HepG2 (cell line): ENCODE data around the gene FLRT2. TPM values are rescaled to one million over a fixed set of nuclear protein-coding genes. Genes with fewer than 3 reads are reported as not detected.

Experiments
- ATAC-seq: fragments of 200-7000 bp; cut with Tn5 transposase; 3 replicates; pipeline ENCODE4 v1.9.1; 2020; ENCODE audit warnings: mild to moderate bottlenecking, moderate library complexity
- BruUV-seq: library from RNA; stranded (reverse); fragments of 400-500 nt; replicated peaks from 2 replicates; lab custom pipeline; 2021; lab: Mats Ljungman, UMichigan
- CTCF ChIA-PET: fragments of 300-600 bp; formaldehyde crosslinking; extraction: SDS; loops from one replicate; lab custom pipeline; 2021; ENCODE audit warnings: low total read pairs, inconsistent platforms, low intra/inter-chr PET ratio; lab: Yijun Ruan, JAX
- POLR2A ChIA-PET: fragments of 350-600 bp; sonication (Branson Sonifier 250); formaldehyde crosslinking; loops from one replicate; lab custom pipeline; 2020; ENCODE audit warnings: antibody characterized with exemption, inconsistent platforms; lab: Yijun Ruan, JAX
- DNase-seq: peaks from one replicate; pipeline ENCODE4 v3.0.0-alpha.2; 2015; ENCODE audit warnings: low spot score
- FAIRE-seq: peaks from 3 replicates; lab custom pipeline; 2011; peaks lifted over from hg19 to GRCh38; lab: Jason Lieb, UNC
- H2AFZ ChIP-seq: one replicate; pipeline ENCODE4 v1.6.1; 2011; ENCODE audit warnings: low read length, inconsistent platforms
- H3K27ac ChIP-seq: fragments of 300-600 bp; 3 replicates; pipeline ENCODE4 v1.8.0; 2011; ENCODE audit warnings: mixed run types, mild to moderate bottlenecking, mixed read lengths, low read length, inconsistent platforms; ENCODE audit not compliant: insufficient read depth; ENCODE audit errors: extremely low read length
- H3K27me3 ChIP-seq, 2 experiments: fragments of 200-600 bp in 1 of 2; 2 replicates in 1 of 2; 3 replicates in 1 of 2; pipeline versions ENCODE4 v1.6.0 to v1.8.0; 2011; ENCODE audit warnings: low read length in 2 of 2, mild to moderate bottlenecking in 2 of 2, moderate library complexity in 2 of 2, inconsistent platforms in 1 of 2; ENCODE audit not compliant: insufficient read depth in 2 of 2, control insufficient read depth in 1 of 2
- H3K36me3 ChIP-seq, 2 experiments: fragments of 200-600 bp in 1 of 2; replicated peaks in 1 of 2; 2 replicates in 1 of 2; 3 replicates in 1 of 2; pipeline versions ENCODE4 v1.5.1 to v1.8.0; 2011; ENCODE audit warnings: low read length in 2 of 2, inconsistent platforms in 1 of 2; ENCODE audit not compliant: insufficient read depth in 2 of 2, control insufficient read depth in 1 of 2
- H3K4me1 ChIP-seq: 2 replicates; pipeline ENCODE4 v1.5.1; 2012; ENCODE audit warnings: low read length, inconsistent platforms; ENCODE audit not compliant: insufficient read depth
- H3K4me2 ChIP-seq: 2 replicates; pipeline ENCODE4 v1.6.0; 2011; ENCODE audit warnings: low read depth, low read length, inconsistent platforms
- H3K4me3 ChIP-seq, 3 experiments: fragments of 200-600 bp in 1 of 3; sonication (generic), shearing (Covaris generic) in 1 of 3; replicated peaks in 1 of 3; 2 replicates each; pipeline ENCODE4 v1.5.1; 2011 to 2016; ENCODE audit warnings: low read length in 3 of 3, inconsistent platforms in 2 of 3, low read depth in 2 of 3, mild to moderate bottlenecking in 2 of 3, control low read depth in 1 of 3, mixed read lengths in 1 of 3; ENCODE audit not compliant: insufficient read depth in 1 of 3
- H3K79me2 ChIP-seq: one replicate; pipeline ENCODE4 v1.6.1; 2011; ENCODE audit warnings: low read length, inconsistent platforms; ENCODE audit not compliant: insufficient read depth
- H3K9ac ChIP-seq: 2 replicates; pipeline ENCODE4 v1.6.0; 2011; ENCODE audit warnings: mild to moderate bottlenecking, low read depth, low read length, inconsistent platforms; ENCODE audit not compliant: insufficient read depth
- H3K9me3 ChIP-seq: 2 replicates; pipeline ENCODE4 v1.5.1; 2012; ENCODE audit warnings: mild to moderate bottlenecking, low read length
- H4K20me1 ChIP-seq: 2 replicates; pipeline ENCODE4 v1.6.0; 2011; ENCODE audit warnings: inconsistent platforms, mild to moderate bottlenecking, low read length, moderate library complexity; ENCODE audit not compliant: insufficient read depth
- CEBPG ChIP-seq: IDR thresholded peaks from 2 replicates; pipeline ENCODE4 v1.6.1; 2016
- E2F1 ChIP-seq: sonication (generic); formaldehyde crosslinking; IDR thresholded peaks from 2 replicates; pipeline ENCODE4 v1.5.0; 2020; ENCODE audit warnings: missing genetic modification reagents
- GATAD1 ChIP-seq: IDR thresholded peaks from 2 replicates; pipeline ENCODE4 v1.6.1; 2016; ENCODE audit warnings: missing genetic modification reagents, missing compliant biosample characterization
- MNT ChIP-seq: fragments of 450-650 bp; IDR thresholded peaks from 2 replicates; pipeline ENCODE4 v1.6.1; 2016
- SRSF1 ChIP-seq: fragments of 200-400 bp; formaldehyde crosslinking; optimal IDR thresholded peaks from 2 replicates; pipeline ENCODE3; 2017; ENCODE audit warnings: mild to moderate bottlenecking, low read depth, low read length, moderate library complexity
- ZNF577 ChIP-seq: sonication (generic); formaldehyde crosslinking; IDR thresholded peaks from 2 replicates; pipeline ENCODE4 v1.4.0; 2020; ENCODE audit warnings: mild to moderate bottlenecking, low read depth, missing genetic modification reagents, borderline replicate concordance
- WGBS: methylation state at CpG from one replicate; pipeline ENCODE4 v1.1.6; 2017; ENCODE audit warnings: low lambda C conversion rate; 5-methylcytosine and 5-hydroxymethylcytosine counted together
- in situ Hi-C: cut with HindIII; loops from 2 replicates; pipeline ENCODE4 v1.10.0; 2017; ENCODE audit warnings: low pct_unique_long_range_greater_than_20kb; ENCODE audit not compliant: extremely low pct_ligation_motif_present
- intact Hi-C: fragments of 100-400 bp; cut with micrococcal nuclease; formaldehyde crosslinking; loops from one replicate; pipeline ENCODE4 v1.10.0; 2022; ENCODE audit not compliant: unreplicated experiment
- polyA plus RNA-seq, 8 experiments: library from polyadenylated mRNA; depleted of rRNA in 3 of 8; stranded (reverse) in 7 of 8; unstranded in 1 of 8; fragments of >200 nt; fragmentation: Illumina TruSeq in 4 of 8; extraction: Trizol in 4 of 8; gene quantifications; 2 replicates each; pipeline versions ENCODE4 v1.2.1 to v1.2.3, GENCODE V29; 2011 to 2016; ENCODE audit warnings: low read depth in 4 of 8, missing spikeins in 1 of 8, mixed read lengths in 1 of 8; ENCODE audit not compliant: insufficient read depth in 1 of 8
- total RNA-seq, 5 experiments: library from RNA; depleted of rRNA; stranded (reverse); fragments of >200 nt; fragmentation: Illumina TruSeq; extraction: Trizol; gene quantifications; 2 replicates each; pipeline ENCODE4 v1.2.3, GENCODE V29; 2016; ENCODE audit warnings: low read depth in 1 of 5
- TF ChIP-seq, protein P1 (sequence below): sonication (generic); formaldehyde crosslinking; IDR thresholded peaks from 2 replicates; pipeline ENCODE4 v1.4.0; 2020; ENCODE audit warnings: missing genetic modification reagents

The FLRT2 gene
- total and polyA plus RNA-seq, 2 of the 13 experiments (the other 11 are each of a cell fraction or from before 2014, with no cell fraction given) = not detected

DNA sequence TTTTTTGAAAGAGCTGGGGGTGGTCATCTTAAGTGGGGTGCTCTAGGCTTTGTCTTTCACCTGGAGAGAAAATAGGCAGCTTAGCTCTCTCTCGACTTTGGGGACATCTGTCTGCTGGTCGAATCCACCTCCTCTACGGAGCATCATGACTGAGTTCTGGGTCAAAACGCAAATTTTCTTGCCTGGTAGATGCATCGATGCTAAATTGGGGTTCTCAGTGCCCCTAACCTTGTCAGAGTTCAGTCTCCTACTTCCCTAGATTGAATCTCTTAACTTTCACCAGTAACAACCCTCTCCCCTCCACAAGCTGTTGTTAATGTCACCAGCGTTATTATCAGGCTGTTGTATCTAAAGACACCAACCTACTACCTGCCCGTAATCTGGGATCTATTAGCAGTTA is 682 bp downstream of the FLRT2 start:
- H3K27ac ChIP-seq = no peak overlapping the region
- ChIA-PET POLR2A (no interaction called here), CTCF (no interaction called here)
- TF ChIP-seq GATAD1 (CRISPR knock-in tag) (no peak), ZNF577 (CRISPR knock-in tag) (no peak), E2F1 (CRISPR knock-in tag) (no peak), SRSF1 (no peak), CEBPG (CRISPR knock-in tag) (no peak), MNT (no peak)
- TF ChIP-seq, protein P1, sequence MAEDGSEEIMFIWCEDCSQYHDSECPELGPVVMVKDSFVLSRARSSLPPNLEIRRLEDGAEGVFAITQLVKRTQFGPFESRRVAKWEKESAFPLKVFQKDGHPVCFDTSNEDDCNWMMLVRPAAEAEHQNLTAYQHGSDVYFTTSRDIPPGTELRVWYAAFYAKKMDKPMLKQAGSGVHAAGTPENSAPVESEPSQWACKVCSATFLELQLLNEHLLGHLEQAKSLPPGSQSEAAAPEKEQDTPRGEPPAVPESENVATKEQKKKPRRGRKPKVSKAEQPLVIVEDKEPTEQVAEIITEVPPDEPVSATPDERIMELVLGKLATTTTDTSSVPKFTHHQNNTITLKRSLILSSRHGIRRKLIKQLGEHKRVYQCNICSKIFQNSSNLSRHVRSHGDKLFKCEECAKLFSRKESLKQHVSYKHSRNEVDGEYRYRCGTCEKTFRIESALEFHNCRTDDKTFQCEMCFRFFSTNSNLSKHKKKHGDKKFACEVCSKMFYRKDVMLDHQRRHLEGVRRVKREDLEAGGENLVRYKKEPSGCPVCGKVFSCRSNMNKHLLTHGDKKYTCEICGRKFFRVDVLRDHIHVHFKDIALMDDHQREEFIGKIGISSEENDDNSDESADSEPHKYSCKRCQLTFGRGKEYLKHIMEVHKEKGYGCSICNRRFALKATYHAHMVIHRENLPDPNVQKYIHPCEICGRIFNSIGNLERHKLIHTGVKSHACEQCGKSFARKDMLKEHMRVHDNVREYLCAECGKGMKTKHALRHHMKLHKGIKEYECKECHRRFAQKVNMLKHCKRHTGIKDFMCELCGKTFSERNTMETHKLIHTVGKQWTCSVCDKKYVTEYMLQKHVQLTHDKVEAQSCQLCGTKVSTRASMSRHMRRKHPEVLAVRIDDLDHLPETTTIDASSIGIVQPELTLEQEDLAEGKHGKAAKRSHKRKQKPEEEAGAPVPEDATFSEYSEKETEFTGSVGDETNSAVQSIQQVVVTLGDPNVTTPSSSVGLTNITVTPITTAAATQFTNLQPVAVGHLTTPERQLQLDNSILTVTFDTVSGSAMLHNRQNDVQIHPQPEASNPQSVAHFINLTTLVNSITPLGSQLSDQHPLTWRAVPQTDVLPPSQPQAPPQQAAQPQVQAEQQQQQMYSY (CRISPR knock-in tag) = no peak
- DNase-seq (no peak), ATAC-seq (no peak), FAIRE-seq (no peak)
- H3K9ac ChIP-seq = no peak overlapping the region
- H3K4me3 ChIP-seq = no peak overlapping the region
- no peaks in the 10 kb centered on the region for H3K79me2 ChIP-seq
- 25% methylated on average over 6 of the region's 7 CpGs for WGBS
- in situ Hi-C loops = no loop called here
- no peaks in the 10 kb centered on the region for H3K4me1 ChIP-seq
- BruUV-seq = no TSS peak
- H3K9me3 ChIP-seq = peaks cover 14% of the 10 kb centered on the region; the same call in 1 of the 2 replicates
- H3K27me3 ChIP-seq = peaks cover 5 to 51% of the 10 kb centered on the region in 2 experiments
- no peaks in the 10 kb centered on the region for H4K20me1 ChIP-seq
- no peak overlapping the region for H3K4me2 ChIP-seq
- no peak overlapping the region for H2AFZ ChIP-seq
- no peaks in the 10 kb centered on the region for H3K36me3 ChIP-seq
- intact Hi-C loops = no loop called here
